ENCODE measurements around the gene TGM3. TPM values are rescaled to one million over a fixed set of nuclear protein-coding genes. Genes with fewer than 3 reads are reported as not detected.

TGM3 gene
- polyA plus RNA-seq, 1 donor (not counting 4 experiments of a cell fraction or from before 2014, with no cell fraction given) = 0.08 TPM

GRCh38 chr20:2292416-2293110 is 3.2 kb upstream of the TGM3 start:
- dilution Hi-C loops (cut with MboI; ENCODE audit: extremely low pct_ligation_motif_present, low sequenced_read_pairs) = no loop called here
- Histone ChIP-seq H3K9ac (ENCODE audit: control insufficient read depth, extremely low read depth, insufficient read depth, low read length) (no peak overlapping the region), H3K4me3 (ENCODE audit: control insufficient read depth in 2 of 3, extremely low read depth in 1 of 3, insufficient read depth in 2 of 3, low read depth in 1 of 3, low read length in 3 of 3) (no peak overlapping the region), H3K4me1 (ENCODE audit: control insufficient read depth, extremely low read depth, insufficient read depth, low read length) (peaks cover 5% of the 10 kb centered on the region), H3K27me3 (ENCODE audit: control insufficient read depth, extremely low read depth, insufficient read depth, low read length) (peaks cover 6% of the 10 kb centered on the region), H3K27ac (ENCODE audit: control insufficient read depth, insufficient read depth, low read length) (no peak overlapping the region), H3K9me3 (ENCODE audit: control insufficient read depth, low read depth, low read length) (no peaks in the 10 kb centered on the region), H3K9me1 (ENCODE audit: control insufficient read depth, extremely low read depth, insufficient read depth, low read length) (no peaks in the 10 kb centered on the region), H3K79me2 (ENCODE audit: control insufficient read depth, insufficient read depth, low read length) (no peaks in the 10 kb centered on the region), H3K36me3 (ENCODE audit: control insufficient read depth in 2 of 2, extremely low read depth in 1 of 2, insufficient read depth in 2 of 2, low read length in 2 of 2) (no peaks in the 10 kb centered on the region), H4K20me1 (ENCODE audit: control insufficient read depth, extremely low read depth, insufficient read depth, low read length) (no peaks in the 10 kb centered on the region), H3K4me2 (ENCODE audit: control insufficient read depth, extremely low read depth, insufficient read depth, low read depth, low read length) (no peak overlapping the region), H2AFZ (ENCODE audit: control insufficient read depth, low read length) (no peak overlapping the region)
- no peak for TF ChIP-seq CTCF (optimal IDR thresholded peaks at IDR 0.05 in 1 of 3, IDR thresholded peaks at IDR 0.05 in 1 of 3, conservative IDR thresholded peaks at IDR 0.05 in 1 of 3; ENCODE audit: extremely low read depth in 1 of 3, insufficient read depth in 2 of 3, low read length in 3 of 3)
- TF ChIP-seq EZH2 (IDR thresholded peaks at IDR 0.05; ENCODE audit: low read length) = no peak
- no peak for FAIRE-seq
- DNase-seq (ENCODE audit: low read depth, low spot score) = no peak

- dilution Hi-C loops (cut with MboI; ENCODE audit: extremely low pct_ligation_motif_present, low sequenced_read_pairs) = no loop called here
- Histone ChIP-seq H3K9me1 (ENCODE audit: control insufficient read depth, extremely low read depth, insufficient read depth, low read length) (no peaks in the 10 kb centered on the region), H3K4me1 (ENCODE audit: control insufficient read depth, extremely low read depth, insufficient read depth, low read length) (peaks cover 5% of the 10 kb centered on the region), H2AFZ (ENCODE audit: control insufficient read depth, low read length) (no peak overlapping the region), H3K4me3 (ENCODE audit: control insufficient read depth in 2 of 3, extremely low read depth in 1 of 3, insufficient read depth in 2 of 3, low read depth in 1 of 3, low read length in 3 of 3) (no peak overlapping the region), H4K20me1 (ENCODE audit: control insufficient read depth, extremely low read depth, insufficient read depth, low read length) (no peaks in the 10 kb centered on the region), H3K79me2 (ENCODE audit: control insufficient read depth, insufficient read depth, low read length) (no peaks in the 10 kb centered on the region), H3K36me3 (ENCODE audit: control insufficient read depth in 2 of 2, extremely low read depth in 1 of 2, insufficient read depth in 2 of 2, low read length in 2 of 2) (no peaks in the 10 kb centered on the region), H3K27ac (ENCODE audit: control insufficient read depth, insufficient read depth, low read length) (no peak overlapping the region), H3K9me3 (ENCODE audit: control insufficient read depth, low read depth, low read length) (no peaks in the 10 kb centered on the region), H3K27me3 (ENCODE audit: control insufficient read depth, extremely low read depth, insufficient read depth, low read length) (peaks cover 6% of the 10 kb centered on the region), H3K9ac (ENCODE audit: control insufficient read depth, extremely low read depth, insufficient read depth, low read length) (no peak overlapping the region), H3K4me2 (ENCODE audit: control insufficient read depth, extremely low read depth, insufficient read depth, low read depth, low read length) (no peak overlapping the region)
- TF ChIP-seq EZH2 (IDR thresholded peaks at IDR 0.05; ENCODE audit: low read length) = no peak
- TF ChIP-seq CTCF (optimal IDR thresholded peaks at IDR 0.05 in 1 of 3, IDR thresholded peaks at IDR 0.05 in 1 of 3, conservative IDR thresholded peaks at IDR 0.05 in 1 of 3; ENCODE audit: extremely low read depth in 1 of 3, insufficient read depth in 2 of 3, low read length in 3 of 3) = no peak
- no peak for DNase-seq (ENCODE audit: low read depth, low spot score)
- no peak for FAIRE-seq
Measured at GRCh38 chr20:2293486-2293885, 2.3 kb upstream of the TGM3 start.
